ENCODE measurements around the gene NDST1.

NDST1 gene

GRCh38 chr5:150589862-150590601, 82.1 kb downstream of the NDST1 start:
- H3K79me2 ChIP-seq (ENCODE audit: control insufficient read depth, insufficient read depth, low read length, unreplicated experiment) = no peaks in the 10 kb centered on the region
- H3K27ac ChIP-seq (ENCODE audit: low read depth, low read length) = no peak overlapping the region
- no peak overlapping the region for H3K4me3 ChIP-seq (ENCODE audit: low read depth, low read length)
- H3K27me3 ChIP-seq (ENCODE audit: insufficient read depth, low read length) = no peaks in the 10 kb centered on the region
- no peak overlapping the region for H2AFZ ChIP-seq (ENCODE audit: low read length, unreplicated experiment)
- no peaks in the 10 kb centered on the region for H3K4me1 ChIP-seq (ENCODE audit: control insufficient read depth, insufficient read depth, low read length, unreplicated experiment)
- no peaks in the 10 kb centered on the region for H3K36me3 ChIP-seq (ENCODE audit: insufficient read depth, low read length)

- Histone ChIP-seq H3K4me1 (ENCODE audit: control insufficient read depth, insufficient read depth, low read length, unreplicated experiment) (no peaks in the 10 kb centered on the region), H3K79me2 (ENCODE audit: control insufficient read depth, insufficient read depth, low read length, unreplicated experiment) (no peaks in the 10 kb centered on the region), H2AFZ (ENCODE audit: low read length, unreplicated experiment) (no peak overlapping the region), H3K4me3 (ENCODE audit: low read depth, low read length) (no peak overlapping the region), H3K27me3 (ENCODE audit: insufficient read depth, low read length) (no peaks in the 10 kb centered on the region), H3K36me3 (ENCODE audit: insufficient read depth, low read length) (no peaks in the 10 kb centered on the region), H3K27ac (ENCODE audit: low read depth, low read length) (no peak overlapping the region)
Observed at GRCh38 chr5:150590979-150591695, 83.2 kb downstream of the NDST1 start.

- Histone ChIP-seq H3K27me3 (ENCODE audit: insufficient read depth, low read length) (no peaks in the 10 kb centered on the region), H3K27ac (ENCODE audit: low read depth, low read length) (no peak overlapping the region), H3K79me2 (ENCODE audit: control insufficient read depth, insufficient read depth, low read length, unreplicated experiment) (no peaks in the 10 kb centered on the region), H3K4me1 (ENCODE audit: control insufficient read depth, insufficient read depth, low read length, unreplicated experiment) (no peaks in the 10 kb centered on the region), H3K4me3 (ENCODE audit: low read depth, low read length) (no peak overlapping the region), H3K36me3 (ENCODE audit: insufficient read depth, low read length) (no peaks in the 10 kb centered on the region), H2AFZ (ENCODE audit: low read length, unreplicated experiment) (no peak overlapping the region)
Observed at GRCh38 chr5:150593593-150593992, 85.7 kb downstream of the NDST1 start.

- Histone ChIP-seq H2AFZ (ENCODE audit: low read length, unreplicated experiment) (no peak overlapping the region), H3K27ac (ENCODE audit: low read depth, low read length) (no peak overlapping the region), H3K79me2 (ENCODE audit: control insufficient read depth, insufficient read depth, low read length, unreplicated experiment) (no peaks in the 10 kb centered on the region), H3K27me3 (ENCODE audit: insufficient read depth, low read length) (no peaks in the 10 kb centered on the region), H3K4me3 (ENCODE audit: low read depth, low read length) (no peak overlapping the region), H3K4me1 (ENCODE audit: control insufficient read depth, insufficient read depth, low read length, unreplicated experiment) (no peaks in the 10 kb centered on the region), H3K36me3 (ENCODE audit: insufficient read depth, low read length) (no peaks in the 10 kb centered on the region)
Observed at GRCh38 chr5:150593996-150594395, 86.1 kb downstream of the NDST1 start.

GRCh38 chr5:150595466-150596031, 87.6 kb downstream of the NDST1 start:
- Histone ChIP-seq H3K79me2 (ENCODE audit: control insufficient read depth, insufficient read depth, low read length, unreplicated experiment) (no peaks in the 10 kb centered on the region), H3K4me3 (ENCODE audit: low read depth, low read length) (no peak overlapping the region), H3K27me3 (ENCODE audit: insufficient read depth, low read length) (no peaks in the 10 kb centered on the region), H2AFZ (ENCODE audit: low read length, unreplicated experiment) (no peak overlapping the region), H3K4me1 (ENCODE audit: control insufficient read depth, insufficient read depth, low read length, unreplicated experiment) (peaks cover 9% of the 10 kb centered on the region), H3K27ac (ENCODE audit: low read depth, low read length) (no peak overlapping the region), H3K36me3 (ENCODE audit: insufficient read depth, low read length) (no peaks in the 10 kb centered on the region)

GRCh38 chr5:150596313-150596712, 88.4 kb downstream of the NDST1 start:
- Histone ChIP-seq H3K4me1 (ENCODE audit: control insufficient read depth, insufficient read depth, low read length, unreplicated experiment) (peaks cover 9% of the 10 kb centered on the region), H3K27me3 (ENCODE audit: insufficient read depth, low read length) (no peaks in the 10 kb centered on the region), H3K27ac (ENCODE audit: low read depth, low read length) (no peak overlapping the region), H3K79me2 (ENCODE audit: control insufficient read depth, insufficient read depth, low read length, unreplicated experiment) (no peaks in the 10 kb centered on the region), H3K36me3 (ENCODE audit: insufficient read depth, low read length) (no peaks in the 10 kb centered on the region), H2AFZ (ENCODE audit: low read length, unreplicated experiment) (no peak overlapping the region), H3K4me3 (ENCODE audit: low read depth, low read length) (no peak overlapping the region)

GRCh38 chr5:150596826-150597225, 88.9 kb downstream of the NDST1 start:
- H3K27ac ChIP-seq (ENCODE audit: low read depth, low read length) = no peak overlapping the region
- no peak overlapping the region for H2AFZ ChIP-seq (ENCODE audit: low read length, unreplicated experiment)
- peaks cover 9% of the 10 kb centered on the region for H3K4me1 ChIP-seq (ENCODE audit: control insufficient read depth, insufficient read depth, low read length, unreplicated experiment)
- no peaks in the 10 kb centered on the region for H3K36me3 ChIP-seq (ENCODE audit: insufficient read depth, low read length)
- H3K79me2 ChIP-seq (ENCODE audit: control insufficient read depth, insufficient read depth, low read length, unreplicated experiment) = no peaks in the 10 kb centered on the region
- no peaks in the 10 kb centered on the region for H3K27me3 ChIP-seq (ENCODE audit: insufficient read depth, low read length)
- no peak overlapping the region for H3K4me3 ChIP-seq (ENCODE audit: low read depth, low read length)

- Histone ChIP-seq H3K27ac (ENCODE audit: low read depth, low read length) (no peak overlapping the region), H3K4me3 (ENCODE audit: low read depth, low read length) (no peak overlapping the region), H3K4me1 (ENCODE audit: control insufficient read depth, insufficient read depth, low read length, unreplicated experiment) (peaks cover 9% of the 10 kb centered on the region), H3K36me3 (ENCODE audit: insufficient read depth, low read length) (no peaks in the 10 kb centered on the region), H3K79me2 (ENCODE audit: control insufficient read depth, insufficient read depth, low read length, unreplicated experiment) (no peaks in the 10 kb centered on the region), H2AFZ (ENCODE audit: low read length, unreplicated experiment) (no peak overlapping the region), H3K27me3 (ENCODE audit: insufficient read depth, low read length) (no peaks in the 10 kb centered on the region)
Observed at GRCh38 chr5:150598006-150598405, 90.1 kb downstream of the NDST1 start.

- Histone ChIP-seq H3K36me3 (ENCODE audit: insufficient read depth, low read length) (no peaks in the 10 kb centered on the region), H3K27ac (ENCODE audit: low read depth, low read length) (no peak overlapping the region), H2AFZ (ENCODE audit: low read length, unreplicated experiment) (no peak overlapping the region), H3K4me1 (ENCODE audit: control insufficient read depth, insufficient read depth, low read length, unreplicated experiment) (peaks cover 9% of the 10 kb centered on the region), H3K27me3 (ENCODE audit: insufficient read depth, low read length) (no peaks in the 10 kb centered on the region), H3K4me3 (ENCODE audit: low read depth, low read length) (no peak overlapping the region), H3K79me2 (ENCODE audit: control insufficient read depth, insufficient read depth, low read length, unreplicated experiment) (no peaks in the 10 kb centered on the region)
Observed at GRCh38 chr5:150598821-150599273, 90.9 kb downstream of the NDST1 start.

GRCh38 chr5:150599281-150599680, 91.3 kb downstream of the NDST1 start:
- no peak overlapping the region for H3K4me3 ChIP-seq (ENCODE audit: low read depth, low read length)
- H3K36me3 ChIP-seq (ENCODE audit: insufficient read depth, low read length) = no peaks in the 10 kb centered on the region
- no peak overlapping the region for H2AFZ ChIP-seq (ENCODE audit: low read length, unreplicated experiment)
- no peaks in the 10 kb centered on the region for H3K79me2 ChIP-seq (ENCODE audit: control insufficient read depth, insufficient read depth, low read length, unreplicated experiment)
- no peaks in the 10 kb centered on the region for H3K27me3 ChIP-seq (ENCODE audit: insufficient read depth, low read length)
- peaks cover 9% of the 10 kb centered on the region for H3K4me1 ChIP-seq (ENCODE audit: control insufficient read depth, insufficient read depth, low read length, unreplicated experiment)
- no peak overlapping the region for H3K27ac ChIP-seq (ENCODE audit: low read depth, low read length)

All from ACC112 (cell line).